ENCODE measurements around the gene RIMS4.

GRCh38 chr20:44819936-44820335 lies 9.6 kb upstream of the RIMS4 start:
- no peak for TF ChIP-seq CTCF (IDR thresholded peaks at IDR 0.05)
- no peak for TF ChIP-seq POLR2AphosphoS5 (IDR thresholded peaks at IDR 0.05)
- no peak for TF ChIP-seq EP300 (IDR thresholded peaks at IDR 0.05)
- no peak for TF ChIP-seq POLR2A (IDR thresholded peaks at IDR 0.05; ENCODE audit: low read depth)
